Pancreas (tissue), 10 donors: ENCODE data around the gene EID3. TPM values are rescaled to one million over a fixed set of nuclear protein-coding genes. Genes with fewer than 3 reads are reported as not detected.
"Not testable (repeated sequence)": the region's sequence is repeated elsewhere in the genome, so short reads cannot be mapped to it uniquely, and the experiment has no call there.

ENCODE experiments used
- ATAC-seq, 4 donors: fragments of 200-7000 bp; cut with Tn5 transposase; one replicate each; pipeline versions ENCODE4 v1.8.0 to v1.9.1; 2020; ENCODE audit warnings: mild to moderate bottlenecking in 4 of 4, moderate library complexity in 4 of 4
- DNase-seq, 6 donors: peaks; one replicate each; pipeline ENCODE4 v3.0.0-alpha.2; 2020
- FAIRE-seq: peaks from 2 replicates; lab custom pipeline; 2012; peaks lifted over from hg19 to GRCh38; lab: Jason Lieb, UNC
- H3K27ac ChIP-seq, 4 donors: fragments of 200-600 bp; sonication (generic); 1 replicate in 3 of 4; 2 replicates in 1 of 4; pipeline versions ENCODE4 v1.5.0 to v1.8.0; 2020
- H3K27me3 ChIP-seq, 4 donors: fragments of 200-600 bp; one replicate each; pipeline ENCODE4 v1.8.0; 2021
- H3K36me3 ChIP-seq, 3 donors: fragments of 200-600 bp; sonication (generic) in 1 of 3; one replicate each; pipeline versions ENCODE4 v1.5.0 to v1.8.0; 2020 to 2021
- H3K4me1 ChIP-seq, 3 donors: fragments of 200-600 bp; one replicate each; pipeline ENCODE4 v1.8.0; 2021
- H3K4me3 ChIP-seq, 4 donors: fragments of 200-600 bp; sonication (generic) in 2 of 4; one replicate each; pipeline versions ENCODE4 v1.5.0 to v1.8.0; 2020 to 2021
- H3K9me3 ChIP-seq, 4 donors: fragments of 200-600 bp; one replicate each; pipeline ENCODE4 v1.8.0; 2021
- CTCF ChIP-seq, 4 donors: fragments of 200-600 bp; sonication (generic) in 3 of 4; IDR thresholded peaks; one replicate each; pipeline versions ENCODE4 v1.5.0 to v1.8.0; 2021; ENCODE audit warnings: antibody characterized with exemption in 4 of 4
- WGBS, 2 donors: extraction: QIAGEN DNeasy Blood & Tissue Kit; methylation state at CpG; one replicate each; pipeline ENCODE4 v1.1.7; 2013; 5-methylcytosine and 5-hydroxymethylcytosine counted together
- intact Hi-C, 3 donors: fragments of 100-400 bp; cut with DNase I; formaldehyde crosslinking; loops; one replicate each; pipeline versions ENCODE4 v1.11.1 to v1.14.2; 2022
- polyA plus RNA-seq, 2 donors: library from polyadenylated mRNA; stranded (reverse); fragments of 200-250 nt; gene quantifications; one replicate each; pipeline ENCODE4 v1.2.3, GENCODE V29; 2013
- total RNA-seq, 6 donors: library from RNA; stranded (reverse); fragmentation: NEBNext Ultra II Directional in 4 of 6; extraction: Animal tissue kit (Norgen Biotek cat#: 25700) in 4 of 6; gene quantifications; one replicate each; pipeline versions ENCODE4 v1.2.1 to v1.2.4, GENCODE V29; 2021 to 2023
- donor health status: healthy with polysubstance abuse.
- donor health status: DM: no; HTN: no; CAD: no; lungs with moderate emphysema.
- donor health status: DM: no; HTN: no; CAD: no.
- donor health status: control.
- donor health status: control.
- donor health status: Bipolar disorder and iron deficiency.
- donor health status: DM: yes; HTN: yes; CAD: no.
- donor health status: DM: no; HTN: no; CAD: no.
- donor health status: DM: no; HTN: no; CAD: no.
- donor health status: DM: yes; HTN: yes; CAD: no.

EID3 gene
- total and polyA plus RNA-seq, 8 donors = 0.98 to 2.4 (median 1.2) TPM

- DNase-seq (no peak), FAIRE-seq (no peak), ATAC-seq (no peak)
- no peak overlapping the region for H3K4me3 ChIP-seq
- no peaks in the 10 kb centered on the region for H3K27me3 ChIP-seq
- no peak for TF ChIP-seq CTCF (IDR thresholded peaks at IDR 0.05)
- H3K4me1 ChIP-seq = no peaks in the 10 kb centered on the region
- intact Hi-C loops = no loop called here
- H3K36me3 ChIP-seq = peaks cover 0 to 28% (median 5%) of the 10 kb centered on the region in 3 donors
- no peaks in the 10 kb centered on the region for H3K9me3 ChIP-seq
- 91 to 100% methylated on average over 1 of the region's 1 CpG for WGBS, 2 donors
- H3K27ac ChIP-seq = no peak overlapping the region
Observed at GRCh38 chr12:104321949-104322348, 18.4 kb downstream of the EID3 start.

GRCh38 chr12:104322533-104322932 lies 19.0 kb downstream of the EID3 start:
- H3K27ac ChIP-seq, H3K9me3 ChIP-seq, intact Hi-C loops, ATAC-seq, DNase-seq, H3K27me3 ChIP-seq, H3K4me1 ChIP-seq, H3K4me3 ChIP-seq, FAIRE-seq: not testable (repeated sequence)
- 97 to 99% methylated on average over 2 of the region's 2 CpGs for WGBS, 2 donors
- H3K36me3 ChIP-seq = peaks cover 0 to 32% (median 5%) of the 10 kb centered on the region in 3 donors

GRCh38 chr12:104323899-104324298 lies 20.4 kb downstream of the EID3 start:
- Histone ChIP-seq H3K4me1 (no peaks in the 10 kb centered on the region), H3K36me3 (peaks cover 0 to 36% (median 5%) of the 10 kb centered on the region in 3 donors), H3K27me3 (no peaks in the 10 kb centered on the region), H3K27ac (no peak overlapping the region), H3K9me3 (no peaks in the 10 kb centered on the region), H3K4me3 (no peak overlapping the region)
- ATAC-seq (no peak), DNase-seq (no peak), FAIRE-seq (no peak)
- TF ChIP-seq CTCF (IDR thresholded peaks at IDR 0.05) = no peak
- intact Hi-C loops = no loop called here
- 99 to 100% methylated on average over 1 of the region's 1 CpG for WGBS, 2 donors

- H3K9me3 ChIP-seq, H3K27ac ChIP-seq, DNase-seq, intact Hi-C loops, H3K27me3 ChIP-seq, FAIRE-seq, H3K4me1 ChIP-seq, H3K4me3 ChIP-seq, ATAC-seq: not testable (repeated sequence)
- peaks cover 0 to 19% (median 0%) of the 10 kb centered on the region in 3 donors for H3K36me3 ChIP-seq
- WGBS, 2 donors = 95 to 96% methylated on average over 6 of the region's 6 CpGs
Observed at GRCh38 chr12:104328278-104328677, 24.7 kb downstream of the EID3 start.

GRCh38 chr12:104328790-104329189 lies 25.3 kb downstream of the EID3 start:
- FAIRE-seq = no peak

More at GRCh38 chr12:104328790-104329189, 25.3 kb downstream of the EID3 start:
- H3K27ac ChIP-seq = no peak overlapping the region
- DNase-seq (no peak), ATAC-seq (no peak)
- no peak overlapping the region for H3K4me3 ChIP-seq
- TF ChIP-seq CTCF (IDR thresholded peaks at IDR 0.05) = no peak
- no peaks in the 10 kb centered on the region for H3K9me3 ChIP-seq
- 91 to 94% methylated on average over 1 of the region's 1 CpG for WGBS, 2 donors
- H3K36me3 ChIP-seq = peaks cover 0 to 22% (median 0%) of the 10 kb centered on the region in 3 donors
- H3K4me1 ChIP-seq = no peaks in the 10 kb centered on the region
- intact Hi-C loops = no loop called here
- H3K27me3 ChIP-seq = no peaks in the 10 kb centered on the region
